Kidney epithelial cell (primary cell): Measurements from ENCODE around the gene TMEM119. TPM values are rescaled to one million over a fixed set of nuclear protein-coding genes. Genes with fewer than 3 reads are reported as not detected.
"Not testable (repeated sequence)": the region's sequence is repeated elsewhere in the genome, so short reads cannot be mapped to it uniquely, and the experiment has no call there.

ENCODE experiments used
- DNase-seq: peaks from one replicate; pipeline ENCODE4 v3.0.0-alpha.2; 2010; ENCODE audit warnings: low read depth
- H3K27me3 ChIP-seq: 2 replicates; pipeline ENCODE4 v1.6.0; 2011; ENCODE audit warnings: low read length; ENCODE audit not compliant: control insufficient read depth, insufficient read depth
- H3K36me3 ChIP-seq: 2 replicates; pipeline ENCODE4 v1.5.1; 2011; ENCODE audit warnings: low read length; ENCODE audit not compliant: control insufficient read depth, insufficient read depth
- H3K4me3 ChIP-seq: 2 replicates; pipeline ENCODE4 v1.5.1; 2011; ENCODE audit warnings: low read depth, mild to moderate bottlenecking, control low read depth, low read length
- total RNA-seq: library from RNA; depleted of rRNA; stranded (reverse); fragments of >200 nt; gene quantifications from 2 replicates; pipeline ENCODE4 v1.2.3, GENCODE V29; 2015
- TF ChIP-seq, protein P1 (sequence below): IDR thresholded peaks from 2 replicates; pipeline ENCODE4 v1.5.1; 2011; ENCODE audit warnings: mild to moderate bottlenecking, moderate library complexity, low read length, control low read depth, inconsistent platforms; ENCODE audit not compliant: insufficient read depth, poor library complexity, severe bottlenecking

Gene TMEM119
- total RNA-seq, 1 donor from 2014 or later: not detected

DNA sequence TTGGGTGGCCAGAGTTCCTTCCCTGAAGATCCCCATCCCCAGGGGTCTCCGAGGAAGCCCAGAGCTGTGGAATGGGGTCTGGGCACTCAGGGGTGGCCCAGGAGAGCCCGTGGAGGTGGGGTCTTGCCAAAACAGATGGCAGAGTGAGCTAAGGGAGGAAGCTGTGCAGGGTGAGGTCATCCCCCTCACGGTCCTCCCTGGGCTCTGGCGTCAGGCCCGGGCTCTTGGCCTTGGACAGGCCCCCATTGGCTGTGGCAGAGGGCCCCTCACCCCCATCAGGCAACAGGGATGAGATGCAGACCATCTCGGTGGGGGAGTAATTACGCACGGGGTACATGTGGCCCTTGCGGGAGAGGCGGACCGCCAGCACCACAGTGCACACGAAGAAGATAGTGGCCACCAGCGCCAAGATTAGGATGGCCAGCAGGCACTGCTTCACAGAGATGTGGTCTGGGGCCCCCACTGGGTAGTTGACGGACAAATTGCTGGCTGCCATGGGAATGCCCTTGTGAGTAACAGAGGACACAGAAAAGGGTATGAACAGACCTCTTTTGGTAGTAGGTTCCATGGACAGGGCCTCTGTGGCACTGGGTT is 25.1 kb upstream of the TMEM119 start:
- H3K27me3 ChIP-seq: no peaks in the 10 kb centered on the region
- TF ChIP-seq, protein P1, sequence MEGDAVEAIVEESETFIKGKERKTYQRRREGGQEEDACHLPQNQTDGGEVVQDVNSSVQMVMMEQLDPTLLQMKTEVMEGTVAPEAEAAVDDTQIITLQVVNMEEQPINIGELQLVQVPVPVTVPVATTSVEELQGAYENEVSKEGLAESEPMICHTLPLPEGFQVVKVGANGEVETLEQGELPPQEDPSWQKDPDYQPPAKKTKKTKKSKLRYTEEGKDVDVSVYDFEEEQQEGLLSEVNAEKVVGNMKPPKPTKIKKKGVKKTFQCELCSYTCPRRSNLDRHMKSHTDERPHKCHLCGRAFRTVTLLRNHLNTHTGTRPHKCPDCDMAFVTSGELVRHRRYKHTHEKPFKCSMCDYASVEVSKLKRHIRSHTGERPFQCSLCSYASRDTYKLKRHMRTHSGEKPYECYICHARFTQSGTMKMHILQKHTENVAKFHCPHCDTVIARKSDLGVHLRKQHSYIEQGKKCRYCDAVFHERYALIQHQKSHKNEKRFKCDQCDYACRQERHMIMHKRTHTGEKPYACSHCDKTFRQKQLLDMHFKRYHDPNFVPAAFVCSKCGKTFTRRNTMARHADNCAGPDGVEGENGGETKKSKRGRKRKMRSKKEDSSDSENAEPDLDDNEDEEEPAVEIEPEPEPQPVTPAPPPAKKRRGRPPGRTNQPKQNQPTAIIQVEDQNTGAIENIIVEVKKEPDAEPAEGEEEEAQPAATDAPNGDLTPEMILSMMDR: no peak
- DNase-seq: no peak

GRCh38 chr12:108622421-108622820 is 24.5 kb upstream of the TMEM119 start:
- Histone ChIP-seq H3K27me3 (no peaks in the 10 kb centered on the region), H3K4me3 (no peak overlapping the region), H3K36me3 (no peaks in the 10 kb centered on the region)
- TF ChIP-seq, protein P1: no peak
- DNase-seq: no peak

More for the DNA sequence above, 25.1 kb upstream of the TMEM119 start:
- no peaks in the 10 kb centered on the region for H3K36me3 ChIP-seq
- H3K4me3 ChIP-seq: no peak overlapping the region

- Histone ChIP-seq H3K27me3 (no peaks in the 10 kb centered on the region), H3K36me3 (no peaks in the 10 kb centered on the region), H3K4me3 (no peak overlapping the region)
- no peak for DNase-seq
- TF ChIP-seq, protein P1: no peak
Measured at GRCh38 chr12:108621161-108621560, 23.3 kb upstream of the TMEM119 start.

DNA sequence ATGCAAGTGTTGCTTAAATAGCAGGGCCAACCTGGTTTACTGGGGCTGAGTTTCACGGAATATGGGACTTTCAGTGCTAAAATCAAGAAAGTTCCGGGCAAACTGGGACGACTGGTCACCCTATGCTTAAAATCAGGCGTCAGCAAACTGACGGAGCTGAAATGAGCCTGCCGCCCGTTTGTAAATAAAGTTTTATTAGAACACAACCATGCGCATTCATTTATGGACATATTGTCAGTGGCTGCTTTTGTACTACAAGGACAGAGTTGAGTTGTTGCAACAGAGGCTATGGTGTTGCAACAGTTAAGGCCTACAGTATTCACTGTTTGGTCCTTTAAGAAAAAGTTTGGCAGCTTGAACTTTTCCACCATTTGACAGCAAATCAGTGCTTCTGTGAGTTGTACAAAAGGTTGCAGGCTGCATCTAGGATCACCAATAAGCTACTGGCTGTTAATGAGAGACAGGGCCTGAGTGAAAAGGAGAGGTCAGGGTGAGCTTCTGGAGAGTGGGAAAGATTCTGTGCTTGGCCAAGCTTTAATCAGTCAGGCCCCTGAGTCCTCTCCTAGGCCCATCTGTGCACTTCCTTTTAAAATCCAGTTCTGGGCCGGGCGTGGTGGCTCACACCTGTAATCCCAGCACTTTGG is 22.5 kb upstream of the TMEM119 start:
- Histone ChIP-seq H3K4me3 (no peak overlapping the region), H3K36me3 (no peaks in the 10 kb centered on the region), H3K27me3 (no peaks in the 10 kb centered on the region)
- no peak for DNase-seq
- TF ChIP-seq, protein P1: no peak

DNA sequence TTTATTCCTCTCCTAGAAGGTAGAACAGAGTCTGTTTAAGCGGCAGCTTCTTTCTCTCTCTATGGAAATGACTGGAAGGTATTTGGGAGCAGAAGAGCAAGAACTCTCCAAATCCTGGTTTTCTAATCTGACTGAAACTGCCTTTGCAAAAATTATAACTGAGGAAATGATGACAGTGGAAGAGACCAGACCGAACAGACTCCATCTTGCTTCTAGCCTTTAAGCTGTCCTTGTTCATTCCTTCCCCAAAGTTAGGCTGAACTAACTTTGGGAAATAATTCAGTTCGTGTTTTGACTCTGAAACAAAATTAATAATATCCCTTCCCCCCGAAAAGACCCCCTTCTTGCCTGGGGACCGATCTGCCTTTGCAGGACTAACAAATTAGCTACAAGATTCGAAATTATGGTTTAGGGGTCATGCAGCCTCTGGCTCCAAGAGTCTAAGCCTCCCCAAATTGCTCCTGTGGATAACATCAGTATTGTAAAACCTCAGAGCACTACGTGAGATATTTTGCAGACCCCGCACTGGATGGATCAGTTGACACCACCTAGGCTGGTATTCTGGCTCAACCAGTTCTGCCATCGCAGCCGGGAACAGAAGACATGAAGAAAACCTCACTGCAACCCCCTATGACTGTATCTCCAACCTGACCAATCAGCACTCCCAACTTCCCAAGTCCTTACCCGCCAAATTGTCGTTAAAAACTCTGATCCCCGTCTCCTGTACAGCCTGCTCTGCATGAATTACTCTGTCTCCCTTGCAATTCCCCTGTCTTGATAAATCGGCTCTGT is 21.7 kb upstream of the TMEM119 start:
- TF ChIP-seq, protein P1: no peak
- Histone ChIP-seq H3K4me3 (no peak overlapping the region), H3K27me3 (no peaks in the 10 kb centered on the region), H3K36me3 (no peaks in the 10 kb centered on the region)
- no peak for DNase-seq

- not testable (repeated sequence) for H3K27me3 ChIP-seq, H3K36me3 ChIP-seq, DNase-seq, H3K4me3 ChIP-seq
Measured at GRCh38 chr12:108618953-108619274, 21.0 kb upstream of the TMEM119 start.
